GM12878 (cell line): ENCODE measurements around the gene CLCN2.

Source experiments
- ATF3 ChIP-seq: IDR thresholded peaks from 2 replicates; pipeline ENCODE4 v1.6.1; 2011; ENCODE audit warnings: low read depth, mild to moderate bottlenecking, low read length, moderate library complexity, borderline replicate concordance; ENCODE audit errors: extremely low read depth
- ELK1 ChIP-seq: IDR thresholded peaks from 2 replicates; pipeline ENCODE4 v1.6.1; 2012; ENCODE audit warnings: low read depth, low read length, improper control_type of control experiment
- EZH2 ChIP-seq: IDR thresholded peaks from 2 replicates; pipeline ENCODE4 v1.6.1; 2012; ENCODE audit warnings: low read depth, mild to moderate bottlenecking, control low read depth, inconsistent platforms, low read length, borderline replicate concordance; ENCODE audit not compliant: control insufficient read depth
- IKZF1 ChIP-seq: fragments of 450-650 bp; conservative IDR thresholded peaks from 2 replicates; pipeline ENCODE4 v1.6.1; 2017; ENCODE audit warnings: antibody characterized with exemption, mild to moderate bottlenecking
- JUNB ChIP-seq: IDR thresholded peaks from 2 replicates; pipeline ENCODE4 v1.6.1; 2016; ENCODE audit warnings: antibody characterized with exemption, mild to moderate bottlenecking
- REST ChIP-seq: IDR thresholded peaks from 2 replicates; pipeline ENCODE4 v1.6.1; 2012; ENCODE audit warnings: mild to moderate bottlenecking, low read depth, low read length

- TF ChIP-seq IKZF1 = no peak
- TF ChIP-seq JUNB = no peak
- TF ChIP-seq REST = no peak
- TF ChIP-seq ATF3 = no peak
- no peak for TF ChIP-seq ELK1
- TF ChIP-seq EZH2 = no peak
Measured at GRCh38 chr3:184352897-184353545, 8.4 kb downstream of the CLCN2 start.
